NT2/D1 (cell line): ENCODE measurements around the gene SULT1B1.

Experiments used
- SUZ12 ChIP-seq: IDR thresholded peaks from 2 replicates; pipeline ENCODE4 v1.6.1; 2011; ENCODE audit not compliant: insufficient read length, insufficient read depth; ENCODE audit errors: extremely low read depth
- YY1 ChIP-seq: IDR thresholded peaks from 2 replicates; pipeline ENCODE4 v1.6.1; 2011; ENCODE audit not compliant: insufficient read length, insufficient read depth
- ZNF274 ChIP-seq: IDR thresholded peaks from 2 replicates; pipeline ENCODE4 v1.6.1; 2011; ENCODE audit warnings: mild to moderate bottlenecking, low read depth, low read length

GRCh38 chr4:69744157-69744478 lies 16.3 kb downstream of the SULT1B1 start:
- no peak for TF ChIP-seq YY1
- TF ChIP-seq ZNF274, result no peak
- TF ChIP-seq SUZ12, result no peak
